ENCODE measurements around the gene FYB1.
"Not testable (repeated sequence)": the region's sequence is repeated elsewhere in the genome, so short reads cannot be mapped to it uniquely, and the experiment has no call there.

Gene FYB1

GRCh38 chr5:39253196-39253595, 33.8 kb upstream of the FYB1 start:
- no peaks in the 10 kb centered on the region for H3K9me3 ChIP-seq (ENCODE audit: control insufficient read depth in 1 of 2, low read length in 2 of 2)
- H3K27me3 ChIP-seq (ENCODE audit: control insufficient read depth in 1 of 2, insufficient read depth in 2 of 2, low read length in 2 of 2), result no peaks in the 10 kb centered on the region
- no peak overlapping the region for H3K27ac ChIP-seq (ENCODE audit: low read depth, low read length)
- peaks cover 10 to 17% of the 10 kb centered on the region in 2 donors for H3K4me1 ChIP-seq (ENCODE audit: control insufficient read depth in 1 of 2, insufficient read depth in 2 of 2, low read length in 2 of 2)
- no peaks in the 10 kb centered on the region for H3K36me3 ChIP-seq (ENCODE audit: control insufficient read depth in 1 of 2, insufficient read depth in 2 of 2, low read length in 2 of 2)
- no peak overlapping the region for H3K4me3 ChIP-seq (ENCODE audit: low read depth in 1 of 2, low read length in 2 of 2)
- no peak overlapping the region for H3K9ac ChIP-seq (ENCODE audit: low read depth in 1 of 2, low read length in 2 of 2)

DNA sequence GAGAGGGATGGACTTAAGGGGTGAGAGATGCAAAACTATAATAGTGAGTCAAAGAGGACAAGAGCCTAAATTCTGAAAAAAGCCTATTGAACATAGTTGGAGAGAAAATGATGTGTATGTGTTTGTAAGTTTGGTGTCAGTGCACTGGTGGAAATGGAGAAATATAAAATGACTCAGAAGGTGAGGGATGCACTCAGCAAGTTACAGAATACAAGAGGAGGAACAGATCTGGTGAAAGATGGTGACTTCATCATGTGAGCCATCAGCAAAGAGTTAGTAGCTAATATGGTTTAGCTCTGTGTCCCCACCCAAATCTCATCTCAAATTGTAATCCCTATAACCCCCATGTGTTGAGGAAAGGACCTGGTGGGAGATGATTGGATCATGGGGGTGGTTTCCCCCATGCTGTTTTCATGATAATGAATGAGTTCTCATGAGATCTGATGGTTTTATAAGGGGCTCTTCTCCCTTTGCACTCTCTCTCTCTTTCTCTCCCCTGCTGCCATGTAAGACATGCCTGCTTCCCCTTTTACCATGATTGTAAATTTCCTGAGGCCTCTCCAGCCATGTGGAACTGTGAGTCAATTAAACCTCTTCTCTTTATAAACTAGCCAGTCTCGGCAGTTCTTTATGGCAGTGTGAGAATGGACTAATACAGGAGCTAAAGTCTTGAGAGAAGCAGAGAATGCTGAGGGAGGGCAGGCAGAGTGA, 30.4 kb upstream of the FYB1 start:
- no peak overlapping the region for H3K9ac ChIP-seq (ENCODE audit: low read depth in 1 of 2, low read length in 2 of 2)
- H3K36me3 ChIP-seq (ENCODE audit: control insufficient read depth in 1 of 2, insufficient read depth in 2 of 2, low read length in 2 of 2), result no peaks in the 10 kb centered on the region
- no peaks in the 10 kb centered on the region for H3K27me3 ChIP-seq (ENCODE audit: control insufficient read depth in 1 of 2, insufficient read depth in 2 of 2, low read length in 2 of 2)
- no peaks in the 10 kb centered on the region for H3K4me1 ChIP-seq (ENCODE audit: control insufficient read depth in 1 of 2, insufficient read depth in 2 of 2, low read length in 2 of 2)
- H3K4me3 ChIP-seq (ENCODE audit: low read depth in 1 of 2, low read length in 2 of 2), result no peak overlapping the region
- H3K27ac ChIP-seq (ENCODE audit: low read depth, low read length), result no peak overlapping the region
- no peaks in the 10 kb centered on the region for H3K9me3 ChIP-seq (ENCODE audit: control insufficient read depth in 1 of 2, low read length in 2 of 2)

- no peaks in the 10 kb centered on the region for H3K9me3 ChIP-seq (ENCODE audit: control insufficient read depth in 1 of 2, low read length in 2 of 2)
- H3K9ac ChIP-seq (ENCODE audit: low read depth in 1 of 2, low read length in 2 of 2), result no peak overlapping the region
- no peak overlapping the region for H3K27ac ChIP-seq (ENCODE audit: low read depth, low read length)
Measured at GRCh38 chr5:39249069-39249468, 29.7 kb upstream of the FYB1 start.

GRCh38 chr5:39240750-39241149, 21.4 kb upstream of the FYB1 start:
- Histone ChIP-seq H3K27ac (ENCODE audit: low read depth, low read length) (no peak overlapping the region), H3K9ac (ENCODE audit: low read depth in 1 of 2, low read length in 2 of 2) (no peak overlapping the region), H3K4me1 (ENCODE audit: control insufficient read depth in 1 of 2, insufficient read depth in 2 of 2, low read length in 2 of 2) (no peaks in the 10 kb centered on the region), H3K27me3 (ENCODE audit: control insufficient read depth in 1 of 2, insufficient read depth in 2 of 2, low read length in 2 of 2) (no peaks in the 10 kb centered on the region), H3K9me3 (ENCODE audit: control insufficient read depth in 1 of 2, low read length in 2 of 2) (peaks cover 5 to 6% of the 10 kb centered on the region in 2 donors), H3K4me3 (ENCODE audit: low read depth in 1 of 2, low read length in 2 of 2) (no peak overlapping the region), H3K36me3 (ENCODE audit: control insufficient read depth in 1 of 2, insufficient read depth in 2 of 2, low read length in 2 of 2) (no peaks in the 10 kb centered on the region)

More at GRCh38 chr5:39249069-39249468, 29.7 kb upstream of the FYB1 start:
- H3K4me1 ChIP-seq (ENCODE audit: control insufficient read depth in 1 of 2, insufficient read depth in 2 of 2, low read length in 2 of 2), result no peaks in the 10 kb centered on the region
- H3K4me3 ChIP-seq (ENCODE audit: low read depth in 1 of 2, low read length in 2 of 2), result no peak overlapping the region
- no peaks in the 10 kb centered on the region for H3K27me3 ChIP-seq (ENCODE audit: control insufficient read depth in 1 of 2, insufficient read depth in 2 of 2, low read length in 2 of 2)
- H3K36me3 ChIP-seq (ENCODE audit: control insufficient read depth in 1 of 2, insufficient read depth in 2 of 2, low read length in 2 of 2), result no peaks in the 10 kb centered on the region

DNA sequence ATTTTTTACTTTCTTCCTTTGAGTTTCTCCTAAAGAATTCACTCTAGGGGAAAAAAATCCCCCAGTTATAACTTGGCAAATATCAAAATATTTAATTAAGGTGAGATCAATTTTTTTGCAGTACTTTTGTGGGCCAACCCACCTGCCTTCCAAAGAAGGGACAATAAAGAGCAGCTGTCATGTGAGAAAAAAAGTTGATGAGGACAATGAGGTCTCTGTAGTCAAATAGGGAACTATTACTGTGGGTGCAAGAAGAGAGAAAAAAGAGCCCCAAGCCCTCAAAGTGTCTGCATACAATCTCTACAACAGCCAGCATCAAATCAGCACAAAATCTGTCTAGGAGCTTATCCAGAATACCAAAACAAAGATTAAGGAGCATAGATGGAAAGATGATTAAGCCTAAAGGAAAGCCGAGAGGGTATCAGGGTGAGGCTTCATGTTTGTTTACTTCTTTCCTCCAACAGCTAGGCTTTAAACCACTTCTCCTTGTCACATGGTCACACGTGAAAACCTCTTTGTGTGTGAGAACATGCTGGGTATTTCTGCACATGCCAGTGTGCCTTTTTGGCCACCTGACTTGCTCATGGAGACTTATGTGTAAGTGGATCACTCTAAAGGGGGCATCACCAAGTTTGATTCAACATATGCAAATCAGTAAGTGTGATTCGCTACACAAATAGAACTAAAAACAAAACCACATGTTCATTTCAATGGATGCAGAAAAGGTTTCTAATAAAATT, 19.2 kb upstream of the FYB1 start:
- no peak overlapping the region for H3K9ac ChIP-seq (ENCODE audit: low read depth in 1 of 2, low read length in 2 of 2)
- no peaks in the 10 kb centered on the region for H3K27me3 ChIP-seq (ENCODE audit: control insufficient read depth in 1 of 2, insufficient read depth in 2 of 2, low read length in 2 of 2)
- H3K4me1 ChIP-seq (ENCODE audit: control insufficient read depth in 1 of 2, insufficient read depth in 2 of 2, low read length in 2 of 2), result no peaks in the 10 kb centered on the region
- no peak overlapping the region for H3K27ac ChIP-seq (ENCODE audit: low read depth, low read length)
- no peak overlapping the region for H3K4me3 ChIP-seq (ENCODE audit: low read depth in 1 of 2, low read length in 2 of 2)
- no peaks in the 10 kb centered on the region for H3K36me3 ChIP-seq (ENCODE audit: control insufficient read depth in 1 of 2, insufficient read depth in 2 of 2, low read length in 2 of 2)
- H3K9me3 ChIP-seq (ENCODE audit: control insufficient read depth in 1 of 2, low read length in 2 of 2), result peaks cover 5 to 6% of the 10 kb centered on the region in 2 donors

DNA sequence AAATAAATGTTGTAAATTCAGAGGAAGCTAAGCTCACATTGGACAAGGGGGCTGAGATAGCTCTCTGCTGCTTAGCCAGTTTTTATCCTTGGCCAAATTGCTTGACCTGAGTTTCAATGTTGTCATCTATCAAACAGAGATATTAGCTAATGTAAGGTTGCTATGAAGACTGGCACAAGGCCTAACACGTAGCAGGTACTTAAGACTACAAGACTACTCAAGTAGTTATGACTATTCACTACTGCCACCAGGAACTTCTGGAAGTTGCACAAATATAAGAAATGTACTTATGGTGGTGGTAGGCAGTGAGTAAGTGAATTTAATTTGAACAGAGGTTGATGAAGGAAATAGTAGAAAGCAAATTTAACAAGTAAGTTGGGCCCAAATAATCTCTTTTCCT, 17.4 kb upstream of the FYB1 start:
- Histone ChIP-seq H3K36me3 (ENCODE audit: control insufficient read depth in 1 of 2, insufficient read depth in 2 of 2, low read length in 2 of 2) (no peaks in the 10 kb centered on the region), H3K27me3 (ENCODE audit: control insufficient read depth in 1 of 2, insufficient read depth in 2 of 2, low read length in 2 of 2) (no peaks in the 10 kb centered on the region), H3K27ac (ENCODE audit: low read depth, low read length) (no peak overlapping the region), H3K4me3 (ENCODE audit: low read depth in 1 of 2, low read length in 2 of 2) (no peak overlapping the region), H3K4me1 (ENCODE audit: control insufficient read depth in 1 of 2, insufficient read depth in 2 of 2, low read length in 2 of 2) (no peaks in the 10 kb centered on the region), H3K9ac (ENCODE audit: low read depth in 1 of 2, low read length in 2 of 2) (no peak overlapping the region), H3K9me3 (ENCODE audit: control insufficient read depth in 1 of 2, low read length in 2 of 2) (peaks cover 5 to 6% of the 10 kb centered on the region in 2 donors)

DNA sequence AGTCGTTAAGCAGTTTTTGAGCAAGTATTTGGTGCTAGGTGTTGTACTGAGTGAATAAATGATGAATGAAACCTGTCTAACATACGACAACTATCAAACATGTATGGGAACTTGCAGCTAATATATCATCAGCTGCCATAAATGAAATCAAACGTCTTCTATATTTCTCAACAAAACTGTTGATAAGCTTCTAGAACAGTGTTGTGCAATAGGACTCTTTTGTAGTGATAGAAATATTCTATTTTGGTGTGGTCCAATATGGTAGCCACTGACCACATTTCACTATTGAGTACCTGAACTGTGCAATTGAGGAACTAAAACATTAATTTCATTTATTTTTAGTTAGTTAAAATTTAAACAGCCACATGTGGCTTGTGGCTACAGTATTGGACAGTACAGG, 16.3 kb upstream of the FYB1 start:
- H3K27me3 ChIP-seq (ENCODE audit: control insufficient read depth in 1 of 2, insufficient read depth in 2 of 2, low read length in 2 of 2), result no peaks in the 10 kb centered on the region
- no peaks in the 10 kb centered on the region for H3K36me3 ChIP-seq (ENCODE audit: control insufficient read depth in 1 of 2, insufficient read depth in 2 of 2, low read length in 2 of 2)
- H3K9ac ChIP-seq (ENCODE audit: low read depth in 1 of 2, low read length in 2 of 2), result no peak overlapping the region
- no peak overlapping the region for H3K27ac ChIP-seq (ENCODE audit: low read depth, low read length)
- H3K4me3 ChIP-seq (ENCODE audit: low read depth in 1 of 2, low read length in 2 of 2), result no peak overlapping the region
- no peaks in the 10 kb centered on the region for H3K4me1 ChIP-seq (ENCODE audit: control insufficient read depth in 1 of 2, insufficient read depth in 2 of 2, low read length in 2 of 2)
- peaks cover 0 to 2% of the 10 kb centered on the region in 2 donors for H3K9me3 ChIP-seq (ENCODE audit: control insufficient read depth in 1 of 2, low read length in 2 of 2)

DNA sequence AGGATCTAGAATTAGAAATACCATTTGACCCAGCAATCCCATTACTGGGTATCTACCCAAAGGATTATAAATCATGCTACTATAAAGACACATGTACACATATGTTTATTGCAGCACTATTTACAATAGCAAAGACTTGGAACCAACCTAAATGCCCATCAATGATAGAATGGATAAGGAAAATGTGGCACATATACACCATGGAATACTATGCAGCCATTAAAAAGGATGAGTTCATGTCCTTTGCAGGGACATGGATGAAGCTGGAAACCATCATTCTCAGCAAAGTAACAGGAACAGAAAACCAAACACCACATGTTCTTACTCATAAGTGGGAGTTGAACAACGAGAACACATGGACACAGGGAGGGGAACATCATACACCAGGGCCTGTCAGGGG, 15.1 kb upstream of the FYB1 start:
- not testable (repeated sequence) for H3K4me3 ChIP-seq (ENCODE audit: low read depth in 1 of 2, low read length in 2 of 2); H3K36me3 ChIP-seq (ENCODE audit: control insufficient read depth in 1 of 2, insufficient read depth in 2 of 2, low read length in 2 of 2); H3K4me1 ChIP-seq (ENCODE audit: control insufficient read depth in 1 of 2, insufficient read depth in 2 of 2, low read length in 2 of 2); H3K27ac ChIP-seq (ENCODE audit: low read depth, low read length); H3K9me3 ChIP-seq (ENCODE audit: control insufficient read depth in 1 of 2, low read length in 2 of 2); H3K27me3 ChIP-seq (ENCODE audit: control insufficient read depth in 1 of 2, insufficient read depth in 2 of 2, low read length in 2 of 2); H3K9ac ChIP-seq (ENCODE audit: low read depth in 1 of 2, low read length in 2 of 2)

- Histone ChIP-seq H3K27ac (ENCODE audit: low read depth, low read length) (no peak overlapping the region), H3K27me3 (ENCODE audit: control insufficient read depth in 1 of 2, insufficient read depth in 2 of 2, low read length in 2 of 2) (no peaks in the 10 kb centered on the region), H3K4me1 (ENCODE audit: control insufficient read depth in 1 of 2, insufficient read depth in 2 of 2, low read length in 2 of 2) (no peaks in the 10 kb centered on the region), H3K9ac (ENCODE audit: low read depth in 1 of 2, low read length in 2 of 2) (no peak overlapping the region), H3K4me3 (ENCODE audit: low read depth in 1 of 2, low read length in 2 of 2) (no peak overlapping the region), H3K9me3 (ENCODE audit: control insufficient read depth in 1 of 2, low read length in 2 of 2) (no peaks in the 10 kb centered on the region), H3K36me3 (ENCODE audit: control insufficient read depth in 1 of 2, insufficient read depth in 2 of 2, low read length in 2 of 2) (no peaks in the 10 kb centered on the region)
Measured at GRCh38 chr5:39233783-39234182, 14.4 kb upstream of the FYB1 start.

DNA sequence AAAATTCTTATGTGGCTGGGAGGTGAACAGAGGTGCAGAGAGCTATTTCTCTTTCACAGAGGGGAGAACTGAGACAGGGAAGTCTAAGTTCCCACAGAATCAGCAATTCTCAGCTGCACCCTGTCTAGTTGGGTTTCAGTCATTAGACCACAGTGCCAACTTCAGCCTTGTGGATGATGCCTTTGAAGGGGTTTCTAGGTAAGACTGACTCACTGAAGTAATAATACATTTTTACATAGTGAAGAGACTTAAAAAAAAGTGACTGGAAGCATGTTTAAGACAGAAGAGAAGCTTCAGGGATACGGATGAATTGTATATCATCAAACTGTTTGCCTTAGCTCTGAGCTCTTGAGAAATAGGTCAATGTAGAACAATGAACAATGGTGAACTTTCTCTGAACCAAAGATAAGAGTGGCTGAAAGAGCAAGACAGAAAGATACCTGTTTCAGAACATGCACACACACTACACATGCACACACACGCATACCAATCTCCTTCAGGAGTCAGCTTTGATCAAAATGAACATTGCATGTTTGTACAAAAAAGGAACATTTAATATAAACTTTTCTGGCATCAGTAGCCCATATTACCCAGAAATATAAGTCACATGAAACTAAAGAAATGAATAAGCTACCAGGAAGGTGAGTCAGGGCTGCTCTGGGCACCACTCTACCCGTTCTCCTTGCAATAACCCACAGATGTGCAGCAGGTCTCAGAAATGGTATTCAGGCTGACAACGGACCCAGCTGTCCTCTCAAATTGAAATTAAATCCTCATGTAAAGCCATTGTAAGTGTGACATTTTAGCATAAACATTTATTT, 12.6 kb upstream of the FYB1 start:
- H3K9ac ChIP-seq (ENCODE audit: low read depth in 1 of 2, low read length in 2 of 2), result no peak overlapping the region
- no peaks in the 10 kb centered on the region for H3K27me3 ChIP-seq (ENCODE audit: control insufficient read depth in 1 of 2, insufficient read depth in 2 of 2, low read length in 2 of 2)
- no peaks in the 10 kb centered on the region for H3K9me3 ChIP-seq (ENCODE audit: control insufficient read depth in 1 of 2, low read length in 2 of 2)
- no peaks in the 10 kb centered on the region for H3K36me3 ChIP-seq (ENCODE audit: control insufficient read depth in 1 of 2, insufficient read depth in 2 of 2, low read length in 2 of 2)
- H3K27ac ChIP-seq (ENCODE audit: low read depth, low read length), result no peak overlapping the region
- no peak overlapping the region for H3K4me3 ChIP-seq (ENCODE audit: low read depth in 1 of 2, low read length in 2 of 2)
- H3K4me1 ChIP-seq (ENCODE audit: control insufficient read depth in 1 of 2, insufficient read depth in 2 of 2, low read length in 2 of 2), result peaks cover 0 to under 1% of the 10 kb centered on the region in 2 donors
